Gastrocnemius medialis (tissue), 4 donors: ENCODE data around the gene CDC42BPA. TPM values are rescaled to one million over a fixed set of nuclear protein-coding genes. Genes with fewer than 3 reads are reported as not detected.

ENCODE experiments used
- ATAC-seq, 2 donors: fragments of 150-250 bp; one replicate each; pipeline ENCODE4 v1.9.1; 2016
- DNase-seq, 2 donors: peaks; one replicate each; pipeline ENCODE4 v3.0.0-alpha.2; 2019
- H3K27ac ChIP-seq, 4 donors: fragments of 200-600 bp; sonication (generic); 1 replicate in 1 of 4; 2 replicates in 3 of 4; pipeline ENCODE4 v1.5.1; 2016 to 2018; ENCODE audit warnings: mild to moderate bottlenecking in 2 of 4, moderate library complexity in 1 of 4
- H3K27me3 ChIP-seq, 3 donors: fragments of 200-600 bp; sonication (generic) in 2 of 3; 1 replicate in 1 of 3; 2 replicates in 2 of 3; pipeline versions ENCODE4 v1.5.1 to v1.6.0; 2016 to 2019; ENCODE audit warnings: mild to moderate bottlenecking in 1 of 3, moderate library complexity in 1 of 3
- H3K36me3 ChIP-seq, 2 donors: fragments of 200-600 bp; sonication (generic) in 1 of 2; one replicate each; pipeline ENCODE4 v1.5.1; 2017 to 2018
- H3K4me1 ChIP-seq, 2 donors: fragments of 200-600 bp; sonication (generic) in 1 of 2; one replicate each; pipeline ENCODE4 v1.5.1; 2016 to 2017; ENCODE audit warnings: mild to moderate bottlenecking in 2 of 2
- H3K4me3 ChIP-seq, 4 donors: fragments of 200-600 bp; sonication (generic) in 3 of 4; 1 replicate in 1 of 4; 2 replicates in 3 of 4; pipeline ENCODE4 v1.5.1; 2016 to 2019; ENCODE audit warnings: mild to moderate bottlenecking in 2 of 4
- H3K9me3 ChIP-seq, 3 donors: fragments of 200-600 bp; sonication (generic) in 2 of 3; 1 replicate in 1 of 3; 2 replicates in 2 of 3; pipeline ENCODE4 v1.5.1; 2016 to 2019
- POLR2A ChIP-seq, 2 donors: fragments of 450-650 bp; IDR thresholded peaks; one replicate each; pipeline ENCODE4 v1.6.1; 2017; ENCODE audit warnings: antibody characterized with exemption in 2 of 2, mild to moderate bottlenecking in 2 of 2, moderate library complexity in 2 of 2
- in situ Hi-C, 4 donors: fragments of 200-750 bp; cut with MboI; loops; one replicate each; pipeline versions ENCODE4 v1.15.0 to v1.8.0; 2017; ENCODE audit warnings: low sequenced_read_pairs in 4 of 4
- intact Hi-C: fragments of 100-400 bp; cut with DNase I; formaldehyde crosslinking; loops from one replicate; pipeline ENCODE4 v1.15.1; 2023; ENCODE audit warnings: low total_unique reads
- total RNA-seq, 4 donors: library from RNA; depleted of rRNA; stranded (reverse); fragments of >200 nt; gene quantifications; one replicate each; pipeline versions ENCODE4 v1.1.0 to v1.2.3, GENCODE V29; 2016
- TF ChIP-seq, protein P1 (sequence below), 5 experiments: fragments of 450-650 bp in 3 of 5; fragments of 200-600 bp in 2 of 5; sonication (generic) in 2 of 5; IDR thresholded peaks in 4 of 5; conservative IDR thresholded peaks in 1 of 5; 1 replicate in 4 of 5; 2 replicates in 1 of 5; pipeline ENCODE4 v1.5.1; 2016 to 2019; ENCODE audit warnings: antibody characterized with exemption in 5 of 5, mild to moderate bottlenecking in 3 of 5, moderate library complexity in 3 of 5

The CDC42BPA gene
- total RNA-seq, 4 donors from 2014 or later = 13.9 to 30.6 (median 16.6) TPM

DNA sequence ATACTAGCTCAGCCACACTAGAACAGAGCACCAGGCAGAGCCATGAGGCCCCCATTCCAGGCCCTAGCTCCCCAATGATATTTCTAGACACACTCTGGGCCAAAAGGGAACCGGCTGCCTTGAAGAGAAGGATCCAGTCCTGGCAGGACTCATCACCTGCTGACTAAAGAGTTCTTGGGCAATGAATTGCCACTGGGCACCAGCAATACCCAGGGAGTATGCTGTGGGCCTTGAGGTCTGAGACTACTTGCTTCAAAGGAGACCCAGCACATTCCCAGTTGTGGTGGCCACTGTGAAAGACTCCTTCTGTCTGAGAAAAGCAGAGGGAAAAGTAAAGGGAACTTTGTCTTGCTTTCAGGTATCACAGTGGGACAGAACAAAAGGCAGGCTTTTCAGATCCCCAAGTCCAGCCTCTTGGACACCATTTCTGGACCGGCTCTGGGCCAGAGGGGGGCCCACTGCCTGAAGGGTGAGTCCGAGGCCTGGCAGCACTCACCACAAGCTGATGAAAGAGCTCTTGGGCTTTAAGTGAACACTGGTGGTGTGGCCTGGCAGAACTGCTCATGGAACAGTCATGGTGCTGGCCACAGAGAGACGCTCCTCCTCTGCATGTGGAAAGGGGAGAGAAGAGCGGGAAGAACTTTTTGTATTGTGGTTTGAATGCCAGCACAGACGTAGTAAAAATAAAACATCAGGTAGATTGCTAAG is 72.5 kb downstream of the CDC42BPA start:
- Histone ChIP-seq H3K27me3 (no peaks in the 10 kb centered on the region), H3K36me3 (no peaks in the 10 kb centered on the region), H3K27ac (no peak overlapping the region), H3K4me3 (no peak overlapping the region), H3K9me3 (no peaks in the 10 kb centered on the region), H3K4me1 (peaks cover 22 to 35% of the 10 kb centered on the region in 2 donors)
- TF ChIP-seq, protein P1, sequence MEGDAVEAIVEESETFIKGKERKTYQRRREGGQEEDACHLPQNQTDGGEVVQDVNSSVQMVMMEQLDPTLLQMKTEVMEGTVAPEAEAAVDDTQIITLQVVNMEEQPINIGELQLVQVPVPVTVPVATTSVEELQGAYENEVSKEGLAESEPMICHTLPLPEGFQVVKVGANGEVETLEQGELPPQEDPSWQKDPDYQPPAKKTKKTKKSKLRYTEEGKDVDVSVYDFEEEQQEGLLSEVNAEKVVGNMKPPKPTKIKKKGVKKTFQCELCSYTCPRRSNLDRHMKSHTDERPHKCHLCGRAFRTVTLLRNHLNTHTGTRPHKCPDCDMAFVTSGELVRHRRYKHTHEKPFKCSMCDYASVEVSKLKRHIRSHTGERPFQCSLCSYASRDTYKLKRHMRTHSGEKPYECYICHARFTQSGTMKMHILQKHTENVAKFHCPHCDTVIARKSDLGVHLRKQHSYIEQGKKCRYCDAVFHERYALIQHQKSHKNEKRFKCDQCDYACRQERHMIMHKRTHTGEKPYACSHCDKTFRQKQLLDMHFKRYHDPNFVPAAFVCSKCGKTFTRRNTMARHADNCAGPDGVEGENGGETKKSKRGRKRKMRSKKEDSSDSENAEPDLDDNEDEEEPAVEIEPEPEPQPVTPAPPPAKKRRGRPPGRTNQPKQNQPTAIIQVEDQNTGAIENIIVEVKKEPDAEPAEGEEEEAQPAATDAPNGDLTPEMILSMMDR (IDR thresholded peaks at IDR 0.05 in 4 of 5, conservative IDR thresholded peaks at IDR 0.05 in 1 of 5) = no peak
- TF ChIP-seq POLR2A (IDR thresholded peaks at IDR 0.05) = no peak
- intact Hi-C loops (no loop called here), in situ Hi-C loops (loop anchor here in 2 of 4 donors (10.0 to 25.0 kb wide), 2 partner anchors 189 to 192 kb away; no protein-coding TSS in a partner anchor)
- no peak for DNase-seq
- ATAC-seq = no peak

DNA sequence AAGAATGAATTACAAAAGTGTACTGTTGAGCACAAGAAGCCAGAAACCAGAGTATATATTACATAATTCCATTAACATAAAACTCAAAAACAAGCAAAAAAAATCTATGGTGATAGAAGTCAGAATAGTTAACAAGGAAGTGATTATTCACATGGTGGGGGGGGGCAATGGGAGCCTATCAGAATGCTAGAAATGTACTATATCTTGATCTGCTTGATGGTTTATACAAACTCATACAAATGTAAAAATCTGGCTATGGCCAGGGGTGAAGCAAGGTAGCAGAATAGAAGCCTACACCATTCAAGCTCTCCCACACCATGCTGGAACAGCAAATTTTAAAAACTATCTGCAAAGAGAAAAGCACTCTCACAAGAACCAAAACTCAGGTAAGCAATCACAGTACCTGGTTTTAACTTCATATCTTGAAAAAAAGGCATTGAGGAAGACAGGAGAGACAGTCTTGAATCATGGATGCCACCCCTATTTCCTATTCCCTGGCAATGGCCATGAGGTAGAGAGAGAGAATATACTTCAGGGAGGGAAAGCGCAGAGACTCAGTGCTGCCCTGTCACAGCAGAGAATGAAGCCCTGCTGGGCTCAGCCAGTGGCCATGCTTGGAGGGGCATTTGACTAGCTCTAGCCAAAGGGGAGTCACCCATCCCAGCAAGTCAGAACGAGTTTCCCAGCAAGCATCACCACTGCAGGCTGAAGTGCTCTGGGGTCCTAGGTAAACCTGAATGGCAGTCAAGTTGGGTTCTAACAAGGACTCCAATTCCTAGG is 73.8 kb downstream of the CDC42BPA start:
- no peaks in the 10 kb centered on the region for H3K9me3 ChIP-seq
- ATAC-seq = no peak
- in situ Hi-C loops (loop anchor here in 2 of 4 donors (10.0 to 25.0 kb wide), 2 partner anchors 190 to 193 kb away; no protein-coding TSS in a partner anchor), intact Hi-C loops (no loop called here)
- no peak for DNase-seq
- no peak overlapping the region for H3K4me3 ChIP-seq
- TF ChIP-seq, protein P1 (IDR thresholded peaks at IDR 0.05 in 4 of 5, conservative IDR thresholded peaks at IDR 0.05 in 1 of 5) = no peak
- no peak for TF ChIP-seq POLR2A (IDR thresholded peaks at IDR 0.05)
- peak overlapping the region in 2 of 4 donors; percentile 16 to 28 for H3K27ac ChIP-seq
- no peaks in the 10 kb centered on the region for H3K36me3 ChIP-seq
- peaks cover 29 to 46% of the 10 kb centered on the region in 2 donors for H3K4me1 ChIP-seq
- no peaks in the 10 kb centered on the region for H3K27me3 ChIP-seq

DNA sequence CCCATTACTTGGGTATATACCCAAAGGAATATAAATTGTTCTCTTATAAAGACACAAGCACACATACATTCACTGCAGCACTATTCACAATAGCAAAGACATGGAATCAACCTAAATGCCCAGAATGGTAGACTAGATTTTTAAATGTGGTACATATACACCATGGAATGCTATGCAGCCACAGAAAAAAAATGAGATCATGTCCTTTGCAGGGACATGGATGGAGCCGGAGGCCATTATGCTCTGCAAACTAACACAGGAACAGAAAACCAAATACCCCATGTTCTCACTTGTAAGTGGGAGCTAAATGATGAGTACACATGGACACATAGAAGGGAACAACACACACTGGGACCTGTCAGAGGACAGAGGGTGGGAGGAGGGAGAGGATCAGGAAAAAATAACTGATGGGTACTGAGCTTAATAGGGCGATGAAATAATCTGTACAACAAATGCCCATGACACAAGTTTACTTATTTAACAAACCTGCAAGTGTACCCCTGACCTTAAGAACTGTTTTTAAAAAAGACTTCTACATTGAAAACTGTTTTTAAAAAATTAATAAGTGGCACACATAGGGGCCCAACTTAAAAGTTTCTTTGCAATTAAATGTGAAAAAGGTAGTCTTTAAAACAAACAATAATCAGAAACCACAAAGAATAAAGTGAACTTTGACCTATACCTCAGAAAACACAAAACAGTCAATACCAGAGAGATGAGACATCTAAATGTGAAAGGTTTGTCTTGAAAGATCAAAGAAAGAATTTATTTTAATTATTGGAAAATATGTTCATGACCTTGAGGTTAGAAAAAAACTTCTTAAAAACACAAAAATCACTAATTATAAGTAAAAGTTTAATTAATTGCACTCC is 75.2 kb downstream of the CDC42BPA start:
- Histone ChIP-seq H3K27me3 (no peaks in the 10 kb centered on the region), H3K4me3 (no peak overlapping the region), H3K36me3 (no peaks in the 10 kb centered on the region), H3K9me3 (no peaks in the 10 kb centered on the region), H3K4me1 (peaks cover 29 to 56% of the 10 kb centered on the region in 2 donors), H3K27ac (no peak overlapping the region)
- DNase-seq (no peak), ATAC-seq (no peak)
- intact Hi-C loops (no loop called here), in situ Hi-C loops (loop anchor here in 2 of 4 donors (10.0 to 25.0 kb wide), 2 partner anchors 192 to 194 kb away; no protein-coding TSS in a partner anchor)
- TF ChIP-seq, protein P1 (IDR thresholded peaks at IDR 0.05 in 4 of 5, conservative IDR thresholded peaks at IDR 0.05 in 1 of 5) = no peak
- no peak for TF ChIP-seq POLR2A (IDR thresholded peaks at IDR 0.05)

DNA sequence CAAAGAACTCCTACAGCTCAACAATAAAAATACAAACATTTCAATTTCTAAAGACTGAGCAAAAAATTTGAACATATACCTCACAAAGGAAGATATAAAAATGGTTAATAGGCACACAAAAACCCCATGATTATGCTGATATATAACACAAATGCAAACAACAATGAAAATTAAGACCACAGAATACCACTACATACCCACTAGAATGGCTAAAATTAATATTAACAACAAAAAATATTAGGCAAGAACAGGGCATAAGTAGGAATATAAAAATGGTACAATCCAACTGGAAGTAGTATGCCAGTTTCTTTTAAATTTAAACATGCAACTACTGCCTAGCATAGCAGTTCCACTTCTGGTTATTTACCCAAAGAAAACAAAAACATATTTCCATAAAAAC is 77.3 kb downstream of the CDC42BPA start:
- no peak for TF ChIP-seq POLR2A (IDR thresholded peaks at IDR 0.05)
- TF ChIP-seq, protein P1 (IDR thresholded peaks at IDR 0.05 in 4 of 5, conservative IDR thresholded peaks at IDR 0.05 in 1 of 5) = no peak
- H3K4me3 ChIP-seq = no peak overlapping the region
- no peaks in the 10 kb centered on the region for H3K9me3 ChIP-seq
- in situ Hi-C loops = loop anchor here in 2 of 4 donors (10.0 to 25.0 kb wide), 2 partner anchors 194 to 196 kb away; no protein-coding TSS in a partner anchor
- DNase-seq (no peak), ATAC-seq (no peak)
- intact Hi-C loops = no loop called here
- no peaks in the 10 kb centered on the region for H3K36me3 ChIP-seq
- no peak overlapping the region for H3K27ac ChIP-seq
- H3K27me3 ChIP-seq = no peaks in the 10 kb centered on the region
- H3K4me1 ChIP-seq = peaks cover 29 to 50% of the 10 kb centered on the region in 2 donors
